A673 (cell line): ENCODE measurements around the gene PPM1D. TPM values are rescaled to one million over a fixed set of nuclear protein-coding genes. Genes with fewer than 3 reads are reported as not detected.

ENCODE experiments used
- BruUV-seq: library from RNA; stranded (reverse); fragments of 400-500 nt; replicated peaks from 2 replicates; lab custom pipeline; 2021; lab: Mats Ljungman, UMichigan
- CTCF ChIA-PET: fragments of 300-600 bp; sonication (Branson Sonifier 250); formaldehyde crosslinking; loops from one replicate; lab custom pipeline; 2022; ENCODE audit warnings: antibody characterized with exemption; lab: Charles Lee
- POLR2A ChIA-PET: fragments of 300-600 bp; sonication (Branson Sonifier 250); formaldehyde crosslinking; loops from one replicate; lab custom pipeline; 2022; ENCODE audit warnings: antibody characterized with exemption; ENCODE audit not compliant: low non-redundant PET; lab: Charles Lee
- DNase-seq: peaks from one replicate; pipeline ENCODE4 v3.0.0-alpha.2; 2015; ENCODE audit warnings: low spot score
- H3K27ac ChIP-seq: fragments of 200-600 bp; sonication (generic); 2 replicates; pipeline ENCODE4 v1.5.1; 2016; ENCODE audit warnings: mixed run types, low read depth, mild to moderate bottlenecking, mixed read lengths, antibody characterized with exemption, low read length; ENCODE audit not compliant: poor library complexity, severe bottlenecking
- H3K27me3 ChIP-seq: fragments of 200-600 bp; sonication (generic); replicated peaks from 2 replicates; pipeline ENCODE4 v1.6.1; 2017; ENCODE audit warnings: mixed run types, low read depth, mild to moderate bottlenecking, mixed read lengths, antibody characterized with exemption, low read length; ENCODE audit not compliant: insufficient read depth, poor library complexity
- H3K36me3 ChIP-seq: fragments of 200-600 bp; sonication (generic); 2 replicates; pipeline ENCODE4 v1.6.1; 2016; ENCODE audit warnings: mixed run types, mild to moderate bottlenecking, mixed read lengths, antibody characterized with exemption, low read length; ENCODE audit not compliant: insufficient read depth, poor library complexity, severe bottlenecking
- H3K4me1 ChIP-seq: fragments of 200-600 bp; sonication (generic); 2 replicates; pipeline ENCODE4 v1.6.1; 2017; ENCODE audit warnings: mixed run types, mild to moderate bottlenecking, mixed read lengths, antibody characterized with exemption, low read length; ENCODE audit not compliant: insufficient read depth, poor library complexity, severe bottlenecking
- H3K4me3 ChIP-seq: fragments of 200-600 bp; sonication (generic); 2 replicates; pipeline ENCODE4 v1.5.1; 2016; ENCODE audit warnings: low read depth, mixed run types, mild to moderate bottlenecking, mixed read lengths, low read length; ENCODE audit not compliant: poor library complexity, severe bottlenecking
- H3K9me3 ChIP-seq: fragments of 200-600 bp; sonication (generic); 2 replicates; pipeline ENCODE4 v1.6.1; 2016; ENCODE audit warnings: mixed run types, low read depth, mild to moderate bottlenecking, mixed read lengths, antibody characterized with exemption, low read length; ENCODE audit not compliant: poor library complexity, severe bottlenecking
- CTCF ChIP-seq: fragments of 300-800, 200-600 bp; sonication (generic); conservative IDR thresholded peaks from 2 replicates; pipeline ENCODE4 v1.5.1; 2017; ENCODE audit warnings: low read depth, mild to moderate bottlenecking, antibody characterized with exemption, low read length, moderate library complexity, mixed read lengths
- EZH2 ChIP-seq: fragments of 200-600 bp; sonication (generic); IDR thresholded peaks from 2 replicates; pipeline ENCODE4 v1.6.1; 2017; ENCODE audit warnings: borderline replicate concordance, low read depth, mild to moderate bottlenecking, mixed read lengths, antibody characterized with exemption, low read length; ENCODE audit not compliant: poor library complexity, severe bottlenecking
- intact Hi-C: fragments of 100-400 bp; cut with micrococcal nuclease; formaldehyde crosslinking; loops from one replicate; pipeline ENCODE4 v1.10.0; 2022; ENCODE audit not compliant: unreplicated experiment
- total RNA-seq: library from RNA; stranded (reverse); gene quantifications from 2 replicates; pipeline ENCODE4 v1.2.3, GENCODE V29; 2021

Gene PPM1D
- total RNA-seq, 1 experiment from 2014 or later: 17.8 TPM

- intact Hi-C loops: no loop called here
- no peak for DNase-seq
- CTCF ChIA-PET: no interaction called here
- no peak overlapping the region for H3K4me3 ChIP-seq
- no TSS peak for BruUV-seq
- H3K4me1 ChIP-seq: no peaks in the 10 kb centered on the region
- no peaks in the 10 kb centered on the region for H3K27me3 ChIP-seq
- no peak overlapping the region for H3K27ac ChIP-seq
- POLR2A ChIA-PET: no interaction called here
- no peak for TF ChIP-seq EZH2
- TF ChIP-seq CTCF: no peak
- peaks cover 4% of the 10 kb centered on the region for H3K36me3 ChIP-seq
- H3K9me3 ChIP-seq: no peaks in the 10 kb centered on the region
These were observed 59.2 kb downstream of the PPM1D start for GRCh38 chr17:60659156-60659555.

- Histone ChIP-seq H3K27ac (no peak overlapping the region), H3K9me3 (no peaks in the 10 kb centered on the region), H3K36me3 (peaks cover 14% of the 10 kb centered on the region), H3K27me3 (no peaks in the 10 kb centered on the region), H3K4me1 (no peaks in the 10 kb centered on the region), H3K4me3 (no peak overlapping the region)
- TF ChIP-seq CTCF (no peak), EZH2 (no peak)
- intact Hi-C loops: no loop called here
- ChIA-PET CTCF (interaction anchor here (0.7 kb wide), 1 partner anchor 719 kb away, joined by 6 read pairs; no protein-coding TSS in a partner anchor), POLR2A (no interaction called here)
- no peak for DNase-seq
- no TSS peak for BruUV-seq
These were observed 61.5 kb downstream of the PPM1D start for GRCh38 chr17:60661489-60661888.

- ChIA-PET CTCF (no interaction called here), POLR2A (no interaction called here)
- H3K9me3 ChIP-seq: no peaks in the 10 kb centered on the region
- no TSS peak for BruUV-seq
- H3K27me3 ChIP-seq: no peaks in the 10 kb centered on the region
- no peak overlapping the region for H3K4me3 ChIP-seq
- intact Hi-C loops: no loop called here
- H3K36me3 ChIP-seq: peaks cover 14% of the 10 kb centered on the region
- H3K4me1 ChIP-seq: no peaks in the 10 kb centered on the region
- no peak overlapping the region for H3K27ac ChIP-seq
- TF ChIP-seq EZH2 (no peak), CTCF (no peak)
- DNase-seq: no peak
These were observed 64.0 kb downstream of the PPM1D start for GRCh38 chr17:60664022-60664421.
